Upper lobe of right lung (tissue), 1 donor: ENCODE results near the gene SLC4A8. TPM values are rescaled to one million over a fixed set of nuclear protein-coding genes. Genes with fewer than 3 reads are reported as not detected.

Source experiments
- ATAC-seq: fragments of 200-7000 bp; cut with Tn5 transposase; one replicate; pipeline ENCODE4 v1.9.1; 2020; ENCODE audit warnings: mild to moderate bottlenecking, moderate library complexity
- DNase-seq: peaks from one replicate; pipeline ENCODE4 v3.0.0-alpha.2; 2020
- H3K27ac ChIP-seq: fragments of 200-600 bp; one replicate; pipeline ENCODE4 v1.8.0; 2022
- H3K27me3 ChIP-seq: fragments of 200-600 bp; one replicate; pipeline ENCODE4 v1.8.0; 2022; ENCODE audit warnings: mild to moderate bottlenecking
- H3K36me3 ChIP-seq: fragments of 200-600 bp; one replicate; pipeline ENCODE4 v1.8.0; 2022
- H3K4me1 ChIP-seq: fragments of 200-600 bp; one replicate; pipeline ENCODE4 v1.8.0; 2022
- H3K4me3 ChIP-seq: fragments of 200-600 bp; one replicate; pipeline ENCODE4 v1.8.0; 2022; ENCODE audit warnings: mild to moderate bottlenecking
- H3K9me3 ChIP-seq: fragments of 200-600 bp; one replicate; pipeline ENCODE4 v1.8.0; 2022
- CTCF ChIP-seq: fragments of 200-600 bp; IDR thresholded peaks from one replicate; pipeline ENCODE4 v1.8.0; 2022; ENCODE audit warnings: antibody characterized with exemption
- intact Hi-C: fragments of 100-400 bp; cut with DNase I; formaldehyde crosslinking; loops from one replicate; pipeline ENCODE4 v1.11.0; 2022
- total RNA-seq: library from RNA; stranded (reverse); fragmentation: NEBNext Ultra II Directional; extraction: Animal tissue kit (Norgen Biotek cat#: 25700); gene quantifications from one replicate; pipeline ENCODE4 v1.2.1, GENCODE V29; 2021
- donor health status: DM: no; HTN: yes; CAD: no; lungs with severe emphysema.

Gene SLC4A8
- total RNA-seq, 1 donor from 2014 or later = 2.5 TPM

- H3K27ac ChIP-seq = no peak overlapping the region
- ATAC-seq (no peak), DNase-seq (no peak)
- no peaks in the 10 kb centered on the region for H3K27me3 ChIP-seq
- H3K9me3 ChIP-seq = no peaks in the 10 kb centered on the region
- H3K4me1 ChIP-seq = no peaks in the 10 kb centered on the region
- H3K4me3 ChIP-seq = no peak overlapping the region
- no peak for TF ChIP-seq CTCF
- H3K36me3 ChIP-seq = no peaks in the 10 kb centered on the region
- intact Hi-C loops = no loop called here
Observed at GRCh38 chr12:51458635-51459034, 34.0 kb downstream of the SLC4A8 start.

GRCh38 chr12:51460519-51460918, 35.9 kb downstream of the SLC4A8 start:
- H3K27ac ChIP-seq = no peak overlapping the region
- H3K4me1 ChIP-seq = no peaks in the 10 kb centered on the region
- intact Hi-C loops = no loop called here
- no peak for DNase-seq
- H3K4me3 ChIP-seq = no peak overlapping the region
- ATAC-seq = no peak
- no peak for TF ChIP-seq CTCF
- no peaks in the 10 kb centered on the region for H3K9me3 ChIP-seq
- no peaks in the 10 kb centered on the region for H3K27me3 ChIP-seq
- H3K36me3 ChIP-seq = no peaks in the 10 kb centered on the region

GRCh38 chr12:51465491-51465890, 40.9 kb downstream of the SLC4A8 start:
- H3K4me3 ChIP-seq = no peak overlapping the region
- H3K9me3 ChIP-seq = no peaks in the 10 kb centered on the region
- H3K36me3 ChIP-seq = no peaks in the 10 kb centered on the region
- TF ChIP-seq CTCF = no peak
- H3K27ac ChIP-seq = no peak overlapping the region
- intact Hi-C loops = no loop called here
- H3K4me1 ChIP-seq = no peaks in the 10 kb centered on the region
- DNase-seq = no peak
- ATAC-seq = peak; percentile 46
- no peaks in the 10 kb centered on the region for H3K27me3 ChIP-seq

DNA sequence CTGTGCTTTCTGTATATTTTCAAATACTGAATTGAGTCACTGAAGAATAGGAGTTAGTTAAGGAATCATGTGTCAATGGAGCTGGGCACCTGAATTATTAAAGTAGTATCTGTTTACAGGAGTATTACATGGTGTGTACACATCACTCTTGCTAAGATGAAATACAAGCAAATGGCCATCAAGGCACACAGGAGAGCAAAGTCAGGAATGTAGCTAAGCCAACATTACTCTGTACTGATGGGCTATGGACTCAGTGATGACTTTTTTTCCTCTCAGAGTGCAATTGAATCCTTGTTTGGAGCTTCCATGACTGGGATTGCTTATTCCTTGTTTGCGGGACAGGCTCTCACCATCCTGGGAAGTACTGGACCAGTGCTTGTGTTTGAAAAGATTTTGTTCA, 45.5 kb downstream of the SLC4A8 start:
- TF ChIP-seq CTCF = no peak
- intact Hi-C loops = no loop called here
- Histone ChIP-seq H3K4me3 (no peak overlapping the region), H3K27ac (no peak overlapping the region), H3K36me3 (no peaks in the 10 kb centered on the region), H3K27me3 (no peaks in the 10 kb centered on the region), H3K4me1 (no peaks in the 10 kb centered on the region), H3K9me3 (no peaks in the 10 kb centered on the region)
- DNase-seq = no peak
- no peak for ATAC-seq

DNA sequence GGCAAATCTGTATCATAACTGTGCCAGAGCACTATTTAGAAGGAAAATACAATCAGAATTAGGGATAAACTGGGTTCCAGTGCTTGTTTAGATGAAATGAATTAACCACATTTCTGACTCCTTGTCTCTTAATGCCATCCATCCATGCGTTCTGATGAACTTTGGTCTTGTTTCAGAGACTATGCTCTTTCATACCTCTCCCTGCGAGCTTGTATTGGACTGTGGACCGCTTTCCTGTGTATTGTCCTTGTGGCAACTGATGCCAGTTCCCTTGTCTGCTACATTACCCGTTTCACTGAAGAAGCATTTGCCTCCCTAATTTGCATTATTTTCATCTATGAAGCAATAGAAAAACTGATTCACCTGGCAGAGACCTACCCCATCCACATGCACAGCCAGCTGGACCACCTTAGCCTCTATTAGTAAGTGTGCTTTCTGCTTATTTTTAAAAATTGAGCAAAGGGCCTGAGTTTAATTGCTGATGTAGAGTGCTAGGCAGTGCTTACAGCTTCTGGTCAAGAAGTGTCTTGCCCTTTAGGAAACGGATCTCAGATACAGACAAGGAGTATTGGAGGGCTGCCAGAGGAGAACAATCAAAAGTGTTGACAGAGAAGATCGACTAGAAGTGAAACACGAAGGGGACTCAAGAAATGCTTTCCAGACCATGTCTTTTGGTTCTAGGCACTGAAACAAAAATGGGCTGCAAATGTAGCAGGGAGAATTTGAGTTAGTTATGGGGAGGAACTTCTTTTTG, 46.7 kb downstream of the SLC4A8 start:
- no peaks in the 10 kb centered on the region for H3K4me1 ChIP-seq
- no peak overlapping the region for H3K27ac ChIP-seq
- no peaks in the 10 kb centered on the region for H3K36me3 ChIP-seq
- H3K9me3 ChIP-seq = no peaks in the 10 kb centered on the region
- no peak overlapping the region for H3K4me3 ChIP-seq
- intact Hi-C loops = no loop called here
- DNase-seq (no peak), ATAC-seq (no peak)
- no peaks in the 10 kb centered on the region for H3K27me3 ChIP-seq
- no peak for TF ChIP-seq CTCF

GRCh38 chr12:51472984-51473383, 48.4 kb downstream of the SLC4A8 start:
- DNase-seq = no peak
- Histone ChIP-seq H3K27me3 (no peaks in the 10 kb centered on the region), H3K36me3 (no peaks in the 10 kb centered on the region), H3K4me3 (no peak overlapping the region), H3K4me1 (no peaks in the 10 kb centered on the region), H3K9me3 (no peaks in the 10 kb centered on the region), H3K27ac (no peak overlapping the region)
- ATAC-seq = no peak
- intact Hi-C loops = no loop called here
- no peak for TF ChIP-seq CTCF
